NCI-H1436 (cell line): ENCODE data around the gene PCNA.

ENCODE experiments used
- DNase-seq: peaks from one replicate; lab custom pipeline; 2025; lab: John Stamatoyannopoulos, UW

The PCNA gene

DNA sequence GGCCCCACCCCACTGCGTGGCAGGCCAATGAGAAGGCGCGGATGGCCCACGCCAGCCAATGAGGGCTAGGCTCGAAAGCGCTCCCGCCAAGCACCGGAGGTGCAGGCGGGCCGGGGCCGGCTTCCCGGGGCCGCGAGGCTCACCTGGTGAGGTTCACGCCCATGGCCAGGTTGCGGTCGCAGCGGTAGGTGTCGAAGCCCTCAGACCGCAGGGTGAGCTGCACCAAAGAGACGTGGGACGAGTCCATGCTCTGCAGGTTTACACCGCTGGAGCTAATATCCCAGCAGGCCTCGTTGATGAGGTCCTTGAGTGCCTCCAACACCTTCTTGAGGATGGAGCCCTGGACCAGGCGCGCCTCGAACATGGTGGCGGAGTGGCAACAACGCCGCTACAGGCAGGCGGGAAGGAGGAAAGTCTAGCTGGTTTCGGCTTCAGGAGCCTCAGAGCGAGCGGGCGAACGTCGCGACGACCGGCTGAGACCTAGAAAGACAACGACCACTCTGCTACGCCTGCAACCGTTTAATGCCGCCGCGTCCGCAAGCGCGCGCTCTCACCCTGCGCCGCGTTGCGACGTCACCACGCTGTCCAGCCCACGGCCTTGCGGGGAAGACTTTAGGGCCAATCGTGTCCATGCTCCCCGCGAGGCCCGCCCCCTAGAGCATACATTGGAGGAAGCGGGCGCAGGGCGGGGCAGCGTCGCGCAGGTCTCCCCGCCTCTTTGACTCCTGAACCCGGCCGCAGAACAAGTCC, at the start of gene PCNA:
TSS of gene PCNA (minus strand) at position 524 of the 750 bp plus-strand sequence. CDS start at position 364, 160 bp downstream.
- peak; percentile 96 for DNase-seq

DNA sequence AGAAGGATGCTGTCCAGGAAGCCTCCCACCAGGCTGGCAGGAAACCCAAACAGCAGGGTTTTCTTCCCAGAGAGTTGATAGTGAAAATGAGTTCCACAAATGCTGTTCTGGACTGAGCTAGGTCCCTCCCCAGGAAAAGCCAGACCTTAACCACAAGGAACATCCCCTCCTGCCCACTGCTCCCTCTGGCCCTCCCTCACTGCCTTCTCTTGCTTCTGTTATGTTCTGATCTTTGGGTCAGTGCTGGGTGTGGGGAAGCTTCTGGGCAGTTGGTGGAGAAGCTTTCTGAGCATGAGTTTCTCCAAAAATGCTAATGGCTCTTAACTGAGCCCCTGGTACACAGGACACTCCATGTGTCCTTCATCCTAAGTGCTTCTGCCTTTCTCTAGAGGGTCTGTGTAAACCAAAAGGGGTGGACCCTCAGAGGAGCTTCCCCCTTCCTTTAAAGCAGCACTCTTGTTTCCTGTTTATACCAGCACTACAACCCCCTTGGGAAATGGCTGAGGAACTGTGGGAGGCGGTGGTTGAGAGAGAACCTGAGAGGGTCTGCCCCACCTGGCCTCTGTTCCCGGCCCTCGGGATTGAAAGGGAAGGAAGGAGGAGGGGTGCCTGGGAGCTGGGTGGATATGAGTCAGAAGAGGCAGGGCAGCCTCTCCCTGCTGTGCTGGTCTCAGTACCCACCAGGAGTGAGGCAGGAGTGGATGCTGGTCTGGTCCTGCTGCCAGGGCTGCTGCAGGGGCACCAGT, 49.1 kb upstream of the PCNA start:
- DNase-seq: peak; percentile 75

DNA sequence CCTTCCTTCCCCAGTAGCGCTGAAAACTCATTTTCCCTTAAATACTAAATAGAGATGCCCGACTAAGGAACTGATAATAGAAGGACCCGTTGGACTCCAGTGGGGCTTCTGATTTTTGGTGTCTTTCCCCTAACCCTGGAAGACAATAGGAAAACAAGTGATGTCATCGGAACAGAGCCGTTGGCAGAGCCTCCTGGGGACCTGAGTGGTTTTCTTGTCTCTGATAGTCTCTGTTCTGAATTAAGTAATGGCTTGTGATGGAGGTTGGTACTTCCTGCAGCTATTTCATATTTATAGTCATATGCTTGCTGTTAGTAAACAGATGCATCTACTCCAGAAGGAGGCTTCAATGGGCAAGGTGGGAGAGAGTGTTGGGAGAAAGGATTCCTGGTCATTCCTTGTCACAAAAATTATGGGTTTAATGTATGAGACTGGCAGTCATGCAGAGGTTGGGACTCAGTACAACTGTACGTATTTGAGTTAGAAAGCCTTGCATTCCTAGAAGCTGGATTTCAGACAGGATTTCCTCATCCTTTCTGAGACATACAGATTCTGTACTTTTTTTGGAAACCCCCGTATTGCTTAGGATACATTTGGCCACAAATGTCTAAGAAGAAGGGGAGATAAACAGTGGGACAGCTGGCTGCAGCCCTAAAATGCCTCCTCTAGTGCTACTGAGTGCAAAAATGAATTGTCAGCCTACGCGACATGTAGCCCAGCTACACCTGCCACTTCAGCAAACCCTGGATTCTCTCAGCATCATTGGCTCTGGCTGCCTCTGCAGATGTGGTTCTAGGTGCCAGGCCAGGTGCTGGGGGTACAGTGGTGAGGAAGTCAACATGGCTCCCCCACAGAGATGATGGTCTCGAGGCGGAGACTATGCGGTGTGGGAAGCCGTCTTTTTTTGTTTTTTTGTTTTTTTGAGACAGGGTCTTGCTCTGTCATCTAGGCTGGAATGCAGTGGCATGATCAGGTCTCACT, 45.2 kb upstream of the PCNA start:
- DNase-seq: no peak

DNA sequence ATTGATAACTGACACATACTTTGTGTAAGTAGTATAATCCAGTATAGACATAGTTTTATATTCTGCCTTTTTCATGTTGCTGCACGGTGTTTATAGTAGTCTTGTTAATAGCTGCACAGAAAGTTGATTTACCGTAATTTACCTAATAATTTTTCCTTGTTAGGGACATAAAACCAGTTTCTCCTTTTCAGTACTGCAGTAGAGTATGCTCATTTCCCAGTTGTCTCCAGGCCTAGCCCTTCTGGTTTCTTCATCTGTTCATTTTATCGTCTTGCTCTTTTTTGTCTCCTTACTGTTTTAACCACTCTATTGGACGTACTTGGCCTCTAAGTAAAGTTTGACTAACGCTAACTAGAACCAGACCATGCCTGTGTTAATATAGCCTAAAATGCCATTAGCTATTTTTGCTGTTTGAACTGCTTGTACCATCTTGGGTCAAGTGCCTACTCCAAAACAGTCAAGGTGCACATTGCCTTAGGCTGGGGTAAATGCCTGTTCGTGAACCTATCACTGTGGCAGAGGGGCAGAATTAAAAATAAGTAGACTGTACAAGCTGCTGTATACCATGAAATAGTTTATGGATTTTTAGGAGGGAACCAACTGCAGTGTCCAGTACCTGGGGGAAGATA, 41.9 kb upstream of the PCNA start:
- DNase-seq: no peak

- no peak for DNase-seq
Observed at GRCh38 chr20:5160882-5161281, 41.1 kb upstream of the PCNA start.

GRCh38 chr20:5159928-5160327, 40.2 kb upstream of the PCNA start:
- no peak for DNase-seq

GRCh38 chr20:5156675-5157448, 37.1 kb upstream of the PCNA start:
- DNase-seq: no peak

DNA sequence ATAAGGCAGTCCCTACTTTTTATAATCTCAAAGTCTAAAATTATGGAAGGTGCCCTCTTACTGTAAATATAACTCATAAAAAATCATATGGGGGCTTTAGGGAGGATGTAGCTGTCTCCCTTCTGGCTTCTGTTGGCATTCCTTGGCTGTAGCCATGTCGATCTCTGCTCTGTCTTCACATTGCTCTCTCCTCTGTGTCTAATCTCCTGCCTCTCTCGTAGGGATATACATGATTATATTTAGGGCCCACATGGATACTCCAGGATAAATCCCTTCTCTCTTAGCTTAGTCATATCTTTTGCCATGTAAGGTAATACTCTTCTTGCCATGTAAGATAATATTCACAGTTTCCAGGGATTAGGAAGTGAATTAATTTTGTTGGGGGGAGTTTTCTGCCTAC, 35.6 kb upstream of the PCNA start:
- no peak for DNase-seq

- DNase-seq: no peak
Observed at GRCh38 chr20:5154543-5154925, 34.8 kb upstream of the PCNA start.

DNA sequence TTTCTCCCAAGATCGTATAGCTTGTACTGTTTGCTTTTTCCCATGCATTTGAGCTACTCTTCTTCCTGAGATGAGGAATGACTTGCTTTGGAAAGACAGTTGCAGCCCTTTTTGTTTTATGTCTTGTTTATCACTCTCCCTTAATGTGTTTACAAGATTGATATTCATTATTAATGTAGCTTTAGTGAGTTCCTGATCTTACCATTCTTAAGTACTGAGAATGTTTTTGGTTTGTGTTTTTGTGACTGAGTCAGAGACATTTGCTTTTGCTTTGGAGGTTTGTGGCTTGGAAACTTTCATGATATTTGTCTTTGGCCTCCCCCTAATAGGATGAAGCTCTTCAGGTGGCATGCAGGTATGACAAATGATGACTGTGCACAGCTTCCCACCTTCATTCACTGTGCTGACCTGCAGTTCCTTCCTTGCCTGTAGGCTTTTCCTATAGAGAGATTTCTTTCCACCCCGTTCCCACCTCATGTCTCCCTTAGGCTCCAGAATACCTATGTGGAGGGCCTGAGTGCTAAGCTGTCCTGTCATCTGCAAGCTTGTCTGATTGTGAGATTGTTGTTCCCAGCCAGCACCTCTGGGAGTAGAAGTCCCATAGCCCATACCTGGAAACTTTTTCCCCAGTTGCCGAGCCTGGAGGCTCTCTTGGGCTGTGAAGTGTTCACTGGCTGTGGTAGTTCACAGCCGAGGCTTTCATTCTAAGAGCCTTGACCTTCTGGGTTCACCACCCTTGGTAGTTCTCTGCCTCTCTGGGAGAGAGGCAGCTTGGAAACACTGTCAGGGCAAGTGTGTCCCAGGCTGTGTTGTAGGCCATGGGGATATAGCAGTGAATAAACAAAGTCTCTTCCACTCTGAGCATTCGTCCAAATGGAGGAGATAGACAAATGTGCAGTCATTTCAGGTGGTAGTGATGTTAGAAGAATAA, 34.1 kb upstream of the PCNA start:
- DNase-seq: no peak

DNA sequence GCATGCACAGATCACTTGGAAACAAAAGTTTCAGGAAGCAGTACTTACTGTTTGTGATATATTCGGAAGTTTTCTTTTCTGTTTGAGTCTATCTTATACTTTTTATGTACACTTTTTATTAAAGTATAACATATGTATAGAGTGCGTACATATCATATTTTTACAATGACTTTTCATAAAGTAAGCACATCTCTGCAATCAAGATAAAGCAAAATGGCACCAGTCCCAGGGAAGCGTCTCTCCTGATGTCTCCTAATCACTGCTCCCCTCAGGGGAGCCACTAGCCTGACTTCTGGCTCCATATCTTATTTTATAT, 33.4 kb upstream of the PCNA start:
- DNase-seq: no peak

- DNase-seq: no peak
Observed at GRCh38 chr20:5150226-5151076, 30.7 kb upstream of the PCNA start.

GRCh38 chr20:5149892-5150225, 30.1 kb upstream of the PCNA start:
- DNase-seq: no peak

- no peak for DNase-seq
Observed at GRCh38 chr20:5148581-5148980, 28.8 kb upstream of the PCNA start.

DNA sequence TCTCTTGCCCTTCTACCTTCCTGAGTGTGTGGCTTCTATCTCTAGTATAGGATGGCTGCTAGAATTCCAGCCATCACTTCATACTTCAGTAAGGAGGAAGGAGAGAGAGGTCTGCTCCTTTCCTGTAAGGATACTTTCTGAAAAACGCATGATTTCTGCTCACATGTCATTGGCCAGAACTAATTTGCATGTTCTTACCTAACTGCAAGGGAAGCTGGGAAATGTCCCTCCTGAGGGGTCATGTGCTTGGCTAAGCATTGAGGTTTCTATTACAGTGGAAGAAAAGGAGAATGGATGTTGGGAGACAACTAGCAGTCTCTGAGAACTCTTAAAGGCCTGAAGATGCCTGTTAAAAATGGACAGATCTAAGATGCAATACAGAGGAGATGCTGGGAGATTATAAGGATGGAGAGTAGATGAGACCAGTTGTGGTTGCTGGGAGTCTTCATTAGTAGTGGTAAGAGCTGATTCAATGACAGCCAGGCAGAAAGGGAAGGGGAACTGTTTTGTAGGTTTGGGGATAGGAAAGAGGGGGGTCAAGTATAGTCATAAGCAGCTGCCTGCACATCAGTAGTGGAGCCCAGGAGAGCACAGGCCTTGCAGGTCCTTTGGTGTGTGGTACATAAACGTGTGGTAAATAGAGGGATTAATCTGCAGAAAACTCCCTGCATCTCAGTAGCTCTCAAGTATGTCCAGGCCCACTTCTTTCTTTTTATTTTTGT, 27.3 kb upstream of the PCNA start:
- no peak for DNase-seq

- no peak for DNase-seq
Observed at GRCh38 chr20:5146099-5146668, 26.4 kb upstream of the PCNA start.

DNA sequence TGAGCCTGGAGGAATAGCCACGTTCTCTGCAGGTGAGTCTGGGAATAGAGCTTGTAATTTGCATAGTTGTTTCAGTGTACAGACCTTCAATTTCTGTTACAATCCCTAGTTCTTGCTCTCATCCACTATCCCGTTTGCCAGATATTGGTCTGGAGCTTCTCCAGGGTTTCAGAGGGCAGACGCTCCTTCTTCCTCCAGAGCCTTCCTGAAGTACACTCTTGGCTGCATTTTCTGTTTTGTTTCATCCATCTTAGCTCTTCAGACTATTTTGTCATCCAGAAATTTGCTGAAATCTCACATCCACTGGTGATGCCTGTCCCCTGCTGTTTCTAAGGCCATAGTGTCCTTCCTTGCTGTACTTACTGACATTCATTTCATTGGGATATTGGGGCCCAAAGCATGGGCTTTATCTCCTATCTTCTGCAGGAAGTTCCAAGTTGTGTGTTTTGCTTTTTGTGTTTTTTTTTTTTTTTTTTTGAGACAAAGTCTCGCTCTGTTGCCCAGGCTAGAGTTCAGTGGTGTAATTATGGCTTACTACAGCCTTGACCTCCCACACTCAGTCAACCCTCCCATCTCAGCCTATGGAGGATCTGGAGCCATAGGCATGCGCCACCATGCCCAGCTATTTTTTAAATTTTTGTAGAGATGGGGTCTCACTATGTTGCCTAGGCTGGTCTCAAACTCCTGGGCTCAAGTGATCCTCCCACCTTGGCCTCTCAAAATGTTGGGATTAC, 25.8 kb upstream of the PCNA start:
- DNase-seq: no peak

DNA sequence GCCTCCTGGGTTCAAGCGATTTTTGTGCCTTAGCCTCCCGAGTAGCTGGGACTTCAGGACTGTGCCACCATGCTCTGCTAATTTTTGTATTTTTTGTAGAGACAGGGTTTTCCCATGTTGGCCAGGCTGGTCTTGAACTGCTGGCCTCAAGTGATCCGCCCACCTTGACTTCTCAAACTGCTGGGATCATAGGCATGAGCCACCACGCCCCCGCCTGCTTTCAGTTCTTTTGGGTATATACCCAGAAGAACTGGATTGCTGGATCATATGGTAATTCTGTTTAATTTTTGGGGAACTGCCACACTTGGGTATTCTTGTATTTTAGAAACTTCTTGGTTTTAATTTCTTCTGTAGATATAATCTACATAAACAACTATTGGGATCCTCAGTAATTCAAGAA, 24.1 kb upstream of the PCNA start:
- no peak for DNase-seq
